ENCODE data around the gene GRM5. TPM values are rescaled to one million over a fixed set of nuclear protein-coding genes. Genes with fewer than 3 reads are reported as not detected.

Gene GRM5
- total RNA-seq, result under 1 TPM; under 0.01 TPM

DNA sequence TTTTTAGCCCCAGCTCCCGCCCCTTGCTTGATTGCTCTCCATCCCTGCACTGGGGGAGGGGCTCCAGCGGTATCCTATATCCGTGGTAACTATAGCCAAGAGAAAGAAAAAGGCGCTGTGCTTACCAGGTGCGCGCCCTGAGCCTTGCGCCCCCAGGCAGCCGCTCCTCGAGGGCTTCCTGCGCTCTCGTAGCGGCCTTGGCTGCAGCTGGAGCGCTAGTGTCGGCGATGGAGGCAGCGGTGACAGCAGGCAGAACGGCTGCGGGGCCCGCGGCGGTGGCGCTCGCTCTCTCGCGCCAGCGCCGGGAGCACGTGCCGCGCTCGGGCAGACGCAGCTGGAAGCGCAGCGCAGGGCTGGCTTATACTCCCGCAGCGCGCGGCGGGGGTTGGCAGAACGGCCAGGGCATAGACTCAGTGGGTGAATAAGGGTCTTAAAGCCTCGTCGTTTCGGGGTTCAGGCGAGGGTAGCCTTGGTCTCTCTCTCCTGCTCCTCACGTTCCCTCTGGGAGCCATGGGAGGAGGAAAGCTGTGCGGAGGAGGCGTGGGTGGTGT is at the start of gene GRM5:
Gene GRM5 (minus strand): TSS at position 332 of the 551 bp plus-strand sequence. CDS start 18,110 bp downstream, outside the sequence.

Small RNAs within 50 kb of the gene (small RNA-seq; reads per million reads assigned to genes)
- gene RNU6-16P, result 1.4 to 3.8 reads per million in 2 donors

Other genes with a start within 250 kb of the GRM5 start
- 1,000 to 10,000 TPM; 1,332 to 1,352 TPM for gene TYR, start 111.9 kb upstream of the GRM5 start, total RNA-seq

Measured in melanocyte of skin (primary cell).